ENCODE results near the gene GPR107.
"Not testable (repeated sequence)": the region's sequence is repeated elsewhere in the genome, so short reads cannot be mapped to it uniquely, and the experiment has no call there.

DNA sequence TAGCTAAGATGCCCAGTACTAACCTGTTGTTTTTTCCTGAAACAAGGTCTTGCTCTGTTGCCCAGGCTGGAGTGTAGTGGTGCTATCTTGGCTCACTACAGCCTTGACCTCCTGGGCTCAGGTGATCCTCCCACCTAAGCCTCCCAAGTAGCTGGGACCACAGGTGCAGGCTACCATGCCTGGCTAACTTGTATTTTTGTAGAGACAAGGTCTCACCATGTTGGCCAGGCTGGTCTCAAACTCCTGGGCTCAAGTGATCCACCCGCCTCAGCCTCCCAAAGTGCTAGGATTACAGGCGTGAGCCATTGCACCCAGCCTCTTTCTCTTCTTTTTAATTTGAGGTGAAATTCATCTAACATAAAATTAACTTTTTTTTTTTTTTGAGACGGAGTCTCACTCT is 31.9 kb upstream of the GPR107 start:
- TF ChIP-seq, protein P1, sequence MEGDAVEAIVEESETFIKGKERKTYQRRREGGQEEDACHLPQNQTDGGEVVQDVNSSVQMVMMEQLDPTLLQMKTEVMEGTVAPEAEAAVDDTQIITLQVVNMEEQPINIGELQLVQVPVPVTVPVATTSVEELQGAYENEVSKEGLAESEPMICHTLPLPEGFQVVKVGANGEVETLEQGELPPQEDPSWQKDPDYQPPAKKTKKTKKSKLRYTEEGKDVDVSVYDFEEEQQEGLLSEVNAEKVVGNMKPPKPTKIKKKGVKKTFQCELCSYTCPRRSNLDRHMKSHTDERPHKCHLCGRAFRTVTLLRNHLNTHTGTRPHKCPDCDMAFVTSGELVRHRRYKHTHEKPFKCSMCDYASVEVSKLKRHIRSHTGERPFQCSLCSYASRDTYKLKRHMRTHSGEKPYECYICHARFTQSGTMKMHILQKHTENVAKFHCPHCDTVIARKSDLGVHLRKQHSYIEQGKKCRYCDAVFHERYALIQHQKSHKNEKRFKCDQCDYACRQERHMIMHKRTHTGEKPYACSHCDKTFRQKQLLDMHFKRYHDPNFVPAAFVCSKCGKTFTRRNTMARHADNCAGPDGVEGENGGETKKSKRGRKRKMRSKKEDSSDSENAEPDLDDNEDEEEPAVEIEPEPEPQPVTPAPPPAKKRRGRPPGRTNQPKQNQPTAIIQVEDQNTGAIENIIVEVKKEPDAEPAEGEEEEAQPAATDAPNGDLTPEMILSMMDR (IDR thresholded peaks at IDR 0.05): not testable (repeated sequence)
- TF ChIP-seq POLR2A (IDR thresholded peaks at IDR 0.05): not testable (repeated sequence)
